Activated naive CD8-positive, alpha-beta T cell treated with anti-CD3 and anti-CD28 coated beads for 36 hours (primary cell): ENCODE data around the gene ZBTB38. TPM values are rescaled to one million over a fixed set of nuclear protein-coding genes. Genes with fewer than 3 reads are reported as not detected.

Experiments used
- DNase-seq: peaks from one replicate; pipeline ENCODE4 v3.0.0; 2021
- H3K27ac Mint-ChIP-seq: one replicate; pipeline ENCODE4 v1.8.0; 2022; ENCODE audit warnings: mild to moderate bottlenecking, moderate library complexity, mixed read lengths
- H3K27me3 Mint-ChIP-seq: one replicate; pipeline ENCODE4 v1.8.0; 2022; ENCODE audit warnings: mild to moderate bottlenecking, mixed read lengths
- H3K36me3 Mint-ChIP-seq: one replicate; pipeline ENCODE4 v1.8.0; 2021; ENCODE audit warnings: mild to moderate bottlenecking, mixed read lengths
- H3K4me1 Mint-ChIP-seq: one replicate; pipeline ENCODE4 v1.8.0; 2021; ENCODE audit warnings: mixed read lengths
- H3K4me3 Mint-ChIP-seq: one replicate; pipeline ENCODE4 v1.8.0; 2022; ENCODE audit warnings: mild to moderate bottlenecking, moderate library complexity, mixed read lengths
- H3K9me3 Mint-ChIP-seq: one replicate; pipeline ENCODE4 v1.8.0; 2022; ENCODE audit warnings: mixed read lengths
- total RNA-seq, 2 experiments: library from RNA; stranded (reverse); gene quantifications; one replicate each; pipeline ENCODE4 v1.2.3, GENCODE V29; 2021

The ZBTB38 gene
- total RNA-seq, 2 experiments from 2014 or later = 14.7 to 16.7 TPM

- peaks cover 54% of the 10 kb centered on the region for H3K4me1 Mint-ChIP-seq
- H3K9me3 Mint-ChIP-seq = no peaks in the 10 kb centered on the region
- H3K27me3 Mint-ChIP-seq = no peaks in the 10 kb centered on the region
- H3K4me3 Mint-ChIP-seq = no peak overlapping the region
- H3K36me3 Mint-ChIP-seq = peaks cover 25% of the 10 kb centered on the region
- H3K27ac Mint-ChIP-seq = peak overlapping the region; percentile 18
- DNase-seq = no peak
These were observed 40.3 kb downstream of the ZBTB38 start for GRCh38 chr3:141408596-141408995.

GRCh38 chr3:141409940-141410241 is 41.6 kb downstream of the ZBTB38 start:
- Mint-ChIP-seq H3K4me3 (no peak overlapping the region), H3K4me1 (peaks cover 63% of the 10 kb centered on the region), H3K9me3 (no peaks in the 10 kb centered on the region), H3K27me3 (no peaks in the 10 kb centered on the region), H3K27ac (peak overlapping the region; percentile 98), H3K36me3 (peaks cover 28% of the 10 kb centered on the region)
- DNase-seq = no peak

GRCh38 chr3:141410408-141410807 is 42.1 kb downstream of the ZBTB38 start:
- Mint-ChIP-seq H3K4me1 (peaks cover 68% of the 10 kb centered on the region), H3K36me3 (peaks cover 29% of the 10 kb centered on the region), H3K27ac (peak overlapping the region; percentile 98), H3K4me3 (no peak overlapping the region), H3K9me3 (no peaks in the 10 kb centered on the region), H3K27me3 (no peaks in the 10 kb centered on the region)
- DNase-seq = no peak

- H3K36me3 Mint-ChIP-seq = peaks cover 26% of the 10 kb centered on the region
- peak overlapping the region; percentile 81 for H3K4me3 Mint-ChIP-seq
- H3K27me3 Mint-ChIP-seq = no peaks in the 10 kb centered on the region
- peaks cover 68% of the 10 kb centered on the region for H3K4me1 Mint-ChIP-seq
- no peak for DNase-seq
- peak overlapping the region; percentile 98 for H3K27ac Mint-ChIP-seq
- no peaks in the 10 kb centered on the region for H3K9me3 Mint-ChIP-seq
These were observed 42.5 kb downstream of the ZBTB38 start for GRCh38 chr3:141410846-141411245.

DNA sequence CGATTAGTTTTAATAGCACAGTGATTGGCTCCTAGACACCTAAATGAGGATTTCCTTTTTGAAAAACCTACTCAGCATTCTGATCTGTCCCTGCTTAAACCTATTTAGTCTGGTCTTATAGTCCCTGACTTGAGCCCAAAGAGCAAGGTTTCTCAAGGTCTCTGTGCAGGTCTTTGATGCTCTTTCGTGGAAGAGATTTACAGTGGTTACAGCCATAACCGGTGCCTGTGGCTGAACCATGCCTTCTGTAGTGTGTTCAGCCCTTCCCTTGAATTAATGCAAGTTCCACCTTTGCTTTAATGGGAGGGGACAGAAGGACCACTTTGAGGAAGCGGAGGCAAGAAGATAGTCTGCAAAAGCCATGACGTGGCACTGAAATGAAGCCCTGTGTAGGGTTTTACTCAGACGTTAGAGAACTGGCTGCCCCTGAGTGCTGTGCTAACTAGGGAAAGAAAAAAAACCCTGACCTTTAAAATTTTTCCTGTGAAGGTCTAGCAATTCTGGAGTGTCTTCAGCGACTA is 43.0 kb downstream of the ZBTB38 start:
- Mint-ChIP-seq H3K4me1 (peaks cover 70% of the 10 kb centered on the region), H3K36me3 (peaks cover 22% of the 10 kb centered on the region), H3K9me3 (no peaks in the 10 kb centered on the region), H3K27me3 (no peaks in the 10 kb centered on the region), H3K4me3 (peak overlapping the region; percentile 81), H3K27ac (peak overlapping the region; percentile 98)
- peak; percentile 33 for DNase-seq

DNA sequence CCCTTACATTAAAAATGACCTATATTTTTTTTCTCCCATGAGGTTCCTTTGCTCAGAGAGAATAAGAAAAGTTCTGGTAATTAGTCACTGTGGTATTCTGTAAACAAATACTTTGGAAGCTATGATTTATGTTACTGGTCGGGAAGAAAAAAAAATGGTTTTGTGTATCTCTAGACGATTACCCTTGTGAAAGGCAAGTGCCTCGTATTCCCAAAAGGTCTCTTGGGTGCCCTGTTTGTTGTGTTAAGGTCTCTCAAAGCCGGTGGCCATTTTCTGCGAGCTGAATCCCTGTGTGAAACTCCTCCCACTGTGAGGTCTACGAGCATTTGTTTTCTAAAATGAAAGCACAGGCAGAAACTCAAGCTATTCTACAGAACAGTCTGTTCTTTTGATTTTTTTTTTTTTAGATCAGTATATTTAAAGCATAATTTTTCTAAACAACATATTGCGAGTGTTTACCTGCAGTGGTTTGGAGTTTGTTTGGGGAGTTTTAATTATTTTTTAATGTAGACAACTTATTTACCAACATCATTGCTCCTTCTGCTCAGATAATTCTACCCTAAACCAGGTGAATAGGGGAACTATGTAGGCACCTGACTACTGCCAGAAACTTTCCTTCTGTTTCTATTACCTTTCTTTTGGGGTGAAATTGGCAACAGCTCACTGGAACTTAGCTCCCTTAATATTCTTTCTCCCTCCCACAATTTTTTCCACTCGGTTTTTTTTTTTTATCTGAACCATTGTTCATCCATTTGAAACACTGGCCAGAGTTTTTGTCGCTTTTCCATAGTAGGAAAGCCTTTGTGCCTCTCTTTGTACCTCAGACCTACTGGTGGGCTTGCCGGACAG is 44.0 kb downstream of the ZBTB38 start:
- Mint-ChIP-seq H3K36me3 (peaks cover 19% of the 10 kb centered on the region), H3K27me3 (no peaks in the 10 kb centered on the region), H3K4me1 (peaks cover 70% of the 10 kb centered on the region)

DNA sequence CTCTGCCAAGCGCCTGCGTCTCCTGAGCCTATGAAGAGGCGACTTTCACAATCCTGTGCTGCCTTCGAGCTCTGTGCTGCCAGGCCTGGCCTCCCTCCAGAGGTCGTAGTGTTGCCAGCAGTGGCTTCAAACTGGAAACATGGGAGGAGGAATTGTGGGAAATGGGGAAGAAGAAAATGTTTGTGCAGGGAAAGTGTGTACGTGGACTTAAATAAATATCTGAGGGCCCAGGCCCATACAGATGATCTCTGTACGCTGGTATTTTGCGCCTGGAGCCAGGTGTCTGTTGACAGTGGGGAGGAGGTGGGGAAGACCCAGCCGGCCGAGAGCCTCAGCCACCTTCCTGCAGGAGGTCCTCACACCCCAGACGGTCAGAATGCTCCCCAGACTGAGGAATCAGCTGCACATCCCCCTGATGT is 44.6 kb downstream of the ZBTB38 start:
- Mint-ChIP-seq H3K36me3 (peaks cover 21% of the 10 kb centered on the region), H3K27ac (peak overlapping the region; percentile 98), H3K4me3 (peak overlapping the region; percentile 81)

More for the DNA sequence above, 44.0 kb downstream of the ZBTB38 start:
- Mint-ChIP-seq H3K9me3 (no peaks in the 10 kb centered on the region), H3K4me3 (peak overlapping the region; percentile 81), H3K27ac (peak overlapping the region; percentile 98)
- peak; percentile 40 for DNase-seq

DNA sequence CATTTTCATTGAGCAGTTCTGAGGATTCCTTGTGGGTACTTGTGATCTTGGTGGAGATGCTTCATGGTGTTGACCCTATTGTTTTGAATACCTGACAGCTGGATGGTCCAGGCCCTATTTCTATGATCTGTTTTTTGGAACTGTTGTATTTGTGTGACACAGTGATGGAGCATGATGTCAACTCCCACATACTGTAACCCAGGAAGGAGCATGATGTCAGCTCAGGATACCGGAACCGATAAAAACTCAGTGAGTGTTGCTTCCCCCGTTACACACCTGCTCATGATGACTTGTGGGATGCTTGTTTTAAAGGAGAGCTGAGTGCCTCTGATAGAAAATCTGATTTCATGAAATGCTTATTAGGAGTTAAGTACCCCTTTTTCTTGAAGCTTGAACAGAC is 45.1 kb downstream of the ZBTB38 start:
- Mint-ChIP-seq H3K27ac (peak overlapping the region; percentile 98), H3K4me3 (peak overlapping the region; percentile 81), H3K27me3 (no peaks in the 10 kb centered on the region), H3K4me1 (peaks cover 71% of the 10 kb centered on the region), H3K9me3 (no peaks in the 10 kb centered on the region), H3K36me3 (peaks cover 21% of the 10 kb centered on the region)
- DNase-seq = no peak

More for the DNA sequence above, 44.6 kb downstream of the ZBTB38 start:
- Mint-ChIP-seq H3K27me3 (no peaks in the 10 kb centered on the region), H3K4me1 (peaks cover 70% of the 10 kb centered on the region), H3K9me3 (no peaks in the 10 kb centered on the region)
- no peak for DNase-seq

GRCh38 chr3:141413801-141414689 is 45.7 kb downstream of the ZBTB38 start:
- Mint-ChIP-seq H3K4me3 (peak overlapping the region; percentile 81), H3K4me1 (peaks cover 67% of the 10 kb centered on the region), H3K27ac (peak overlapping the region; percentile 98), H3K9me3 (peaks cover 2% of the 10 kb centered on the region), H3K36me3 (peaks cover 20% of the 10 kb centered on the region), H3K27me3 (no peaks in the 10 kb centered on the region)
- DNase-seq = peak; percentile 12

GRCh38 chr3:141414800-141415462 is 46.6 kb downstream of the ZBTB38 start:
- no peaks in the 10 kb centered on the region for H3K27me3 Mint-ChIP-seq
- H3K9me3 Mint-ChIP-seq = peaks cover 2% of the 10 kb centered on the region
- H3K4me1 Mint-ChIP-seq = peaks cover 59% of the 10 kb centered on the region
- H3K27ac Mint-ChIP-seq = peak overlapping the region; percentile 98
- H3K36me3 Mint-ChIP-seq = peaks cover 22% of the 10 kb centered on the region
- H3K4me3 Mint-ChIP-seq = no peak overlapping the region
- DNase-seq = no peak

DNA sequence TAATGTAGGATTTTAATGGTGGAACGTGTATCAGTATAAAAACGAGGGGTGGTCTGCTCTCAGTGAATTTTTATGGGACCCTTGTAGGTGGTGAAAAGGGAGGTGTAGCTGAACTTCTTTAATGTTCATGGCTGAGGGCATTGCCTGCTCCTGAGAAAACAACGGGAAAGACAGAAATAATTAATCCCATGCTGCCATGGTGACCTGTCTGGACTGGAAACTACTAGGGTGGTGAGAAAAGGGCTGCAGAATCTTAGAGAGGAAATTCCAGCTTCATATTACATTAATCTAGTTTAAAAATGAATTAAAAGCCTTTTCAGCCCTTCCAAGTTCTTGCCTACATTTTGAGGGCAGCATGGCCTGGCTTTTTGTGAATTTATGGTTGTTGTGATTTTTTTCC is 47.6 kb downstream of the ZBTB38 start:
- no peak overlapping the region for H3K27ac Mint-ChIP-seq
- H3K36me3 Mint-ChIP-seq = peaks cover 22% of the 10 kb centered on the region
- no peak for DNase-seq
- H3K27me3 Mint-ChIP-seq = no peaks in the 10 kb centered on the region
- H3K4me3 Mint-ChIP-seq = no peak overlapping the region
- peaks cover 50% of the 10 kb centered on the region for H3K4me1 Mint-ChIP-seq
- peaks cover 2% of the 10 kb centered on the region for H3K9me3 Mint-ChIP-seq

Other genes starting within 250 kb of the ZBTB38 start
- gene PXYLP1, start 136.7 kb upstream of the ZBTB38 start, total RNA-seq = 10 to 100 TPM in 1 of 2 experiments, 1 to 10 TPM in 1; 9.9 to 10.5 TPM
- 10 to 100 TPM; 36.1 to 40.2 TPM for gene RASA2, start 118.5 kb downstream of the ZBTB38 start, total RNA-seq